HG02943 (cell line): ENCODE results near the gene C16orf54.
"Not testable (repeated sequence)": the region's sequence is repeated elsewhere in the genome, so short reads cannot be mapped to it uniquely, and the experiment has no call there.

ENCODE experiments used
- ATAC-seq: cut with Tn5 transposase; IDR thresholded peaks from one replicate; pipeline ENCODE4 v1.9.1; 2021; ENCODE audit warnings: mild to moderate bottlenecking, low read depth, moderate library complexity; ENCODE audit not compliant: unreplicated experiment

The C16orf54 gene, protein sequence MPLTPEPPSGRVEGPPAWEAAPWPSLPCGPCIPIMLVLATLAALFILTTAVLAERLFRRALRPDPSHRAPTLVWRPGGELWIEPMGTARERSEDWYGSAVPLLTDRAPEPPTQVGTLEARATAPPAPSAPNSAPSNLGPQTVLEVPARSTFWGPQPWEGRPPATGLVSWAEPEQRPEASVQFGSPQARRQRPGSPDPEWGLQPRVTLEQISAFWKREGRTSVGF

GRCh38 chr16:29745853-29746345 is at the start of gene C16orf54:
C16orf54 (minus strand) TSS chr16:29745990; CDS start chr16:29744951, 1,039 bp downstream.
- peak; percentile 79 for ATAC-seq

DNA sequence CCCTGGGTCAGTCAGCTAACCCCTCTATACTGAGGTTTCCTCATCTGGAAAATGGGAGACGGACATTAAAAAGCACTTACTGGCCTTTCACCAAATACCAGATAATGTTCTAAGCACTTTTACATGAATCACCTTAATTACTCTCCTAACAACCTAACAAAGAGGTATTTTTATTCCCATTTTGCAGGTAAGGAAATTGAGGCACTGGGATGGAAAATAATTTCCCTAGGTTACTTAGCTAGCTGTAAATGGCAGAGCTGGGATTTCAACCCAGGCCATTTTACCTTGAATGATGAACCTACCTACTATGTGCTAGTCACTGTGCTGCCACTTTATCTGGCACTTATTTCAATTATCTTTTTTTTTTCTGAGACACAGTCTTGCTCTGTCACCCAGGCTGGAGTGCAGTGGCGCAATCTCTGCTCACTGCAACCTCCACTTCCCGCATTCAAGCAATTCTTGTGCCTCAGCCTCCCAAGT is 48.5 kb upstream of the C16orf54 start:
- no peak for ATAC-seq

DNA sequence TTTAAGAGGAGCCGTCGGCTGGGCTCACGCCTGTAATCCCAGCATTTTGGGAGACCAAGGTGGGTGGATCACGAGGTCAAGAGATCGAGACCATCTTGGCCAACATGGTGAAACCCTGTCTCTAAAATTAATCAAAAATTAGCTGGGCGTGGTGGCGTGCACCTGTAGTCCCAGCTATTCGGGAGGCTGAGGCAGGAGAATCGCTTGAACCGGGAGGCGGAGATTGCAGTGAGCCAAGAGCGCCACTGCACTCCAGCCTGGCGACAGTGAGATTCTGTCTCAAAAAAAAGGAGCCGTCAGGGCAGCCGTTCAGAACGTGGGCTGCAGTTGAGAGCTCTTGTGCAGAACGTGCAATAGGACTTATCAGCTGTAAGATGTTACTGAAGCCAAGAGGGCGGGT is 47.4 kb upstream of the C16orf54 start:
- ATAC-seq: not testable (repeated sequence)

- no peak for ATAC-seq
Measured at GRCh38 chr16:29791845-29792807, 46.3 kb upstream of the C16orf54 start.

DNA sequence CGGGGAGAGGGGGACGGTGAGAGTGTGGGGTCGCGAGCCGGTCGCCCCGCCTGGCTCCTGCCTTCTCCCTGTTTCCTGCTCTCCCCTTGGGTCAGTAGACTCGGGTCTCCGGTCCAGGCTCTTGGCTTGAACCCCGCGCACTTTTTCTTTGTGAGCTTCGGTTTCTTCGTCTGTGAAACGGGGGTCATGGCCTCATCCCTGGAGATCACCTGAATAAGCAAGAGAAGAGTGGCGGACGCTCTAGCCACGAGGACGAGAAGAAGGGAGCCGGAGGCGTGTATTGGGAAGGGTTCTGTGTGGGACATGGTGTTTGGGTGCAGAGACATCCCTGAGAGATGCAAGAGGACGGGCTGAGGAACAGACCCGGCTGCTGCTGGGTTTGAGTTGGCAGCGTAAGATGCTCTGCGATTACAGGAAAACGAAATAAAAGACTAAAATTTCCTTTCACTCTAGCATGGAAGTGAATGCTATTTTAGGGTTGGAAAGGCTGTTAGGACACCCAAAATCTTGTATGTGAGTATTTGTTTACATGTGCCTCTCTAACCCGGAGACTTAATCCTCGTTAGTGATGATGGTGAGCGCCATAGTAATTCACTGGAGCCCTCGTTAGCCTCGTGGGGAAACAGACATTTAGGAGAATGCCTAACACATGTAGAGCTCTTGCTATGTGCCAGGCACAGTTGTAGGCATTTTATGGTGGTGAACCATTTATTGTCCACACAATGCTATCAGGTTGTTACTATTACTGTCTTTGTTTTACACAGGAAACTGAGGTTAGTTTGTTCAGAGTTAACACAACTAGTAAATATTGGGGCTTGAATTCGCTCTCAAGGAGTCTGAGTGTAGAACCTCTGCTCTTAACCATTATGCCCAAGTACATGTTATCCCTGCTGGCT is 45.4 kb upstream of the C16orf54 start:
- peak; percentile 5 for ATAC-seq

DNA sequence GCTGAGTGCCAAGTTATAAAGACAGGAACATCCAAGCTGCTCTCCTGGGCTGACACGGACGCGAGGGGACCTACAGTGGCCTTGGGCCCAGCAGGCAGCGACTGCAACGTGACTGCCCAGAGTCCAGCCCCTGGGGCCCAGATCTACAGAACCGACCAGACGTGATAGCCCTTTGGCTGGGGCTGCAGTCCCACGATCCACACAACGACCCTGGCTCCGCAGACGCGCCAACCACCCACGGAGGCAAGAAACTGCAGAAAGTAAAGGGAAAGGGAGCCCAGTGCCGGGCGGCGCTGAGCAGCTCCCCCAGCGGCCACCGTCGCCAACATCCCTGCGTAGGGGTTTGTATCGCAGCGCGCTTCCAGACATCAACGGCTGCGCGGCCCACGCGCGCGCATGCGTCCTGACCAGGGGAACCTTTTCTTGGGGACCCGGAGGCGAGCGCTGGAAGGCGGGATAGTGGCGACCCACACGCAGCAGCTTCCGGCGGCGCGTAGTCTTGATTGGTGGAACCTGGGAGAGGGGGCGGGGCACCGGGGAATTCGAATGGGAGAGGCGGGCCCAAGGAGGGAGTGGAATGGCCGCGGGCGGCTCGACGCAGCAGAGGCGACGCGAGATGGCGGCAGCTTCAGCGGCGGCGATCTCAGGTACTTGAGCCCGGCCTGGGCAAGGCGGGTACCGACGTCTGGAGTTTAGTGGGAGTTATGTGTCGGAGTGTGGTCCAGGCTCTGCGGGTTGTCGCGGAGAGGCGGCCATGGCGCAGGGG is 44.6 kb upstream of the C16orf54 start, which contains the start of gene KIF22:
Gene KIF22 (plus strand): TSS at position 569 of the 766 bp plus-strand sequence. CDS start 9 bp downstream, at position 578.
- ATAC-seq: peak; percentile 90

DNA sequence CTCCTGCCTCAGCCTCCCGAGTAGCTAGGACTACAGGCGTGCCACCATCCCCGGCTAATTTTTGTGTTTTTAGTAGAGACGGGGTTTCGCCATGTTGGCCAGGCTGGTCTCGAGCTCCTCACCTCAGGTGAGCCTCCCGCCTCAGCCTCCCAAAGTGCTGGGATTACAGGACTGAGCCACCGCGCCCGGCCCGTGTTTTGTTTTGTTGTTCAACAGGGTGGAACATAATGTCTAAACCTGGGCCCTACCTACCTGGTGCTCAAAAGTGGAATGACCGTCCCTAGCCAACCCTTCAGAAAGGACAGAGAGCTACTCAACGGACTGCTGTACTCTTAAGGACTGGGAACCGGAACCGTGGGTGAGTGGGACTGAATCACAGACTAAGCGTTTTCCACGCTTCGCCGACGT is 44.0 kb upstream of the C16orf54 start:
- ATAC-seq: no peak

- ATAC-seq: not testable (repeated sequence)
Measured at GRCh38 chr16:29787155-29787554, 41.4 kb upstream of the C16orf54 start.

- no peak for ATAC-seq
Measured at GRCh38 chr16:29784901-29785500, 39.2 kb upstream of the C16orf54 start.

GRCh38 chr16:29784157-29784556 is 38.4 kb upstream of the C16orf54 start:
- ATAC-seq: no peak

DNA sequence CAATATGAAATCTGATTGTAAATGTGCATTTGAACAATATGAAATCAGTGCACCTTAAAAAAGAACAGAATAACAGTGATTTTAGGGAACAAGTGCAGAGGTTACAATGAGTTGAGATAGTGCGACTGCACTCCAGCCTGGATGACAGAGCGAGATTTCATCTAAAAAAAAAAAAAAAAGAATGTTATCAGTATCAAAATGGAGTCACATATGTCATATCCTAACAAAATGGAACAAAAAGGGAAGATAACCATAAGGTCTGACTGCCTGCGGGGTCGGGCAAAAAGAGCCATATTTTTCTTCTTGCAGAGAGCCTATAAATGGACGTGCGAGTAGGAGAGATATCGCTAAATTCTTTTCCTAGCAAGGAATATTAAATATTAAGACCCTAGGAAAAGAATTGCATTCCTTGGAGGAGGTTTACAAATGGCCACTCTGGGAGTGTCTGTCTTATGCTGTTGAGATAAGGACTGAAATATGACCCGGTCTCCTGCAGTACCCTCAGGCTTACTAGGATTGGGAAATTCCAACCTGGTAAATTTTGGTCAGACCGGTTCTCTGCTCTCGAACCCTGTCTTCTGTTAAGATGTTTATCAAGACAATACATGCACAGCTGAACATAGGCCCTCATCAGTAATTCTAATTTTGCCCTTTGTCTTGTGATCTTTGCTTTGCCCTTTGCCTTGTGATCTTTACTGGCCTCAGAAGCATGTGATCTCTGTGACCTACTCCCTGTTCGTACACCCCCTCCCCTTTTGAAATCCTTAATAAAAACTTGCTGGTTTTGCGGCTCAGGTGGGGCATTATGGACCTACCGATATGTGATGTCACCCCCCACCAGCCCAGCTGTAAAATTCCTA is 37.5 kb upstream of the C16orf54 start:
- ATAC-seq: not testable (repeated sequence)

- no peak for ATAC-seq
Measured at GRCh38 chr16:29779474-29779873, 33.7 kb upstream of the C16orf54 start.

GRCh38 chr16:29777576-29778350 is 32.0 kb upstream of the C16orf54 start, which contains the start of gene ZG16:
ZG16 (plus strand) TSS chr16:29778256; CDS start chr16:29779267, 1,011 bp downstream.
- no peak for ATAC-seq

GRCh38 chr16:29775742-29776408 is 30.1 kb upstream of the C16orf54 start:
- ATAC-seq: no peak

GRCh38 chr16:29774730-29775129 is 28.9 kb upstream of the C16orf54 start:
- no peak for ATAC-seq

- not testable (repeated sequence) for ATAC-seq
Measured at GRCh38 chr16:29772330-29772729, 26.5 kb upstream of the C16orf54 start.
